ENCODE measurements around the gene CAMKK1.

The CAMKK1 gene

DNA sequence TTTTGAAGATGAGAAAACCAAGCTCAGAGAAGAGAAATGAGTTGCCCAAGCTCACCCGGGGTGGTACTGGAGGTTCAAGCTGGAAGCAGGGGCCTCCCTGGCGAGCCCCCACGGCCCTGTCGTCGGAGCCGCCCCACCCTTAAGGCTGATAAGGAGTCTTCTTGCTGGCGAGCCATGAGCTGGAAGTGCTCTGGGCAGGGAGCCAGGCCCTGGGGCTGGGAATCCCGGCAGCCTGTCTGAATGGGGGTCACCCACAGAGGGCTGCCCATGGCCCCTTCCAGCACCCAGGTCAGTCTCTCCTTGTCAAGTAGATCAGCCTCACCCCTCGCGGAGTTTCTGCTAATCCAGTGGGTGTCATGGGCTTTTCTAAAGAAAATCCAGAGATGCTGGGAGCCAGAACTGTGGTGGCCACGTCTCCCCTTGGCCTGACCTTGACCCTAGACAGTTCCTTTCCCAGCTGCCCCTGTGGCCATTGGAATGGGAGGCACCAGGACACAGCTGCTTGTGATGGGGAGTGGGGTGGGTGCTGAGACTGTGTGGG is 24.6 kb upstream of the CAMKK1 start:
- DNase-seq, result peak; percentile 73

DNA sequence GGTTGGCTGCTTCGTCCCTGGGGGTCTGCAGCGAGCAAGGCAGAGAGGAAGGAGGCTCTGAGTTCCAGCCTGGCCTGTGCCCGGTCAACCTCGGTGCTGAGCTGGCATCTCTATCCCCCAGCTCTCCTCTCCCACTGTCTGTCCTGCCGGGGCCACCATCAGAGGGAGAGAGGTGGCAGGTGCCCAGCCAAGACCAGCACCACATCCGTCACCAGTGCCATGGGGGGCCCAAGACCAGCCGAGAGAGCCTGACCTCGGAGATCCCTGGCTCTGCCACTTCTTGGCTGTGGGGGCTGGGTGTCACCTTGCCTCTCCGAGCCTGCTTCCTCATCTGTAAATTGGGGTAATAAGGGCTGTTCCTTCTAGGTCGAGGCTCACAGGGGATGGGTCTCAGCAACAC is 24.0 kb upstream of the CAMKK1 start:
- DNase-seq, result peak; percentile 58

DNA sequence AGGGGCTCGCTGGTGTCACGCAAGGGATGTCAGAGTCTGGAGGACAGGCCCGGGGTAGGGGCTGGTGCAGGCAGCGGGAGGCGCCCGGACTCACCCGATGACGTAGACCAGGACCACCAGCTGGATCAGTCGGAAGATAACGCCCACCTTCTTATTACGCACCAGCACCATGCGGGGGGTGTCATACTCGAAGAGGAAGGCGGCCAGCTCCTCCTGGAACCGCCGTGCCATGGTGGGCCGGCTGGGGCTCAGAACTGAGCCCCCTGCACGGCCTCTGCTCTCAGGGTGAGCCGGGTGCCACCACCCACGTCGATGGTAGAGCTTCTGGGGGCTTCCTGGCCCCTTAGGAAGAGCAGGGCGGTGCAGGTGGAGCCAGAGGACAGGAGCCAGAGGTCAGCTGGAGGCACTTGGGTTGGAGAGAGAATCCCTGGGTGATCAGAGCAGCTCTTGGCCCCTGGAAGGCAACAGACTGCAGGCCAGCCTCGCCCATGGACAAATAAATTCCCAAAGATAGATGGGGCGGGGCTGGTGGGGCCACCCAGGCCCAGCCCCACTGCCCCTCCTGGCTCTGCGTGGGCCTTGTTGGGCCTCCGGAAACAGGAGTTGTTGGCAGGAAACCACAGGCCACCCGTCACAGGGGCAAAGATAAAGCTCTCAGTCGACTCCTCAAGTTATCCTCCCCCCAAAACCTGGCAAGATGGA is 23.3 kb upstream of the CAMKK1 start, which contains the start of gene P2RX1:
Gene P2RX1 (minus strand): TSS at position 471 of the 702 bp plus-strand sequence. CDS start 240 bp downstream, at position 231.
- DNase-seq, result peak; percentile 96

DNA sequence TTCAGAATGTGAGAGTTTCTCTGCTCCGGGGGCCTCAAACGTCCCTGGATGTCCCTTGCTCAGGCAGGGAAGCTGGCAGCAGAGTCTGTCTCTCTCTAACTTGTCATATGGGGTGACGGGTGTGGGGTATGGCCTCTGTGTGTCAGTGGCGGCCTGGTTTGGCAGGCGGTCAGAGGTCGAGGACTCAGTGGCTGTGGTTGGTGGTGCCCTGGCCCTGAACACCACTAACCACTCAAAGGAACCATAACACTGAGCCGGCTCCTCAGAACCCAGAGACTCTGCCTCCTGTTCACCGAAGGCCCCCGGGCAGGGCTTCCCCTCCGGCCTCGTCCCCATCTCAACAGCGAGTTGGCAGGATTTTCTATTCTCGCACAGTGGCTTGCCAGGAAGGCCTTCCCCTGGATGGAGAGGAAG is 22.7 kb upstream of the CAMKK1 start:
- DNase-seq, result peak; percentile 53

DNA sequence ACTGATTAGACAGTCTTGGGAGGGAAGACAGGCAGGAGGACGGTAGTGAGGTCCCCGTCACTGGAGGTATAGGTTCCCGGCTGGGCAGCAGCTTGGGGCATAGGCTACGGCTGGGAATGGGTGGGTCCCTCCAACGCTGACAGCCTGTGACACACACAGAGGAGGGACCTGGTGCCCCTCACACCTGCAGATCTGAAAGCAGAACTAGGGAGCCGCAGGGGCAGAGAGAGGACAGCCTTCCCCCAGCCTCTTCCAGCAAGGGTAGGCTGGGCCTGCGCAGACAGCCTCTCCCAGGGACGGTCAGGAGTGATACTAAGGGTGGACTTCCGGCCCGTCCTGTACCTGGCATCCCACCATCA is 21.4 kb upstream of the CAMKK1 start:
- DNase-seq, result peak; percentile 21

DNA sequence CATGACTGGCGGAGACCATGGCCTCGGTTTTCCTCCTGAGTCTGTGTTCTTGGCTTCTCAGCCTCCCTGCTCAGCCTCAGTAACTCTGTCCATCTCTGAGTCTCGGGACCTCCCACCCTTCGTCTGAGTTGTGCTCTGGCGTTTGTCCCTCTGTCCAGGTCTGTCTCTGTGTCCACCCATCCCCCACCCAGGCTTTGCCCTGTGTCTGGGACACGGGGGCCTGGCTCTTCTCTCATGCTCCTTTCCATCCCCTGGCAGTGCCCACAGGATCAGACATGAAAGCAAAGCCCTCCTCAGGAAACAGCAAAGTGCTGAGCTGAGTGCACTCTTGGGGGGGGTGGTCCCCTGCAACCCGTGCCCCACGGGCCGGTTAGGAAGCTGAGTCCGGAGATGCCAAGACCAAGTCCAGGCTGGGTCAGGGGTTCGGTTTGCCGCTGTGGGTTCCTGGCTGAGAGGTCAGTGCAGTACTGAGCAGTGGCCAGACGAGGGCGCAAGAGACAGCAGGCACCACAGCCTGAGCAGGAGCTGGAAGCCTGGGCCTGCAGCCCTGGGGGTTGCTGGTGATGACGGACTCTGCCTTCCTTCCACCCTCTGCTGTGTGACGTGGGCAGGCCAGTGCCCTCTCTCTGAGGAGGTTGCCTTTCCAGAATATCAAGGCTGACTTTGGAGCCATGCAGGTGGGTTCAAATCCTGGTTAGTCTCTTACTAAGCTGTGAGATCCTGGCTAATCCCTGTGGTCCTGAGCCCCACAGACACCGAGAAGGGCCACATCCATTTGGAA is 20.9 kb upstream of the CAMKK1 start:
- peak; percentile 82 for DNase-seq

DNA sequence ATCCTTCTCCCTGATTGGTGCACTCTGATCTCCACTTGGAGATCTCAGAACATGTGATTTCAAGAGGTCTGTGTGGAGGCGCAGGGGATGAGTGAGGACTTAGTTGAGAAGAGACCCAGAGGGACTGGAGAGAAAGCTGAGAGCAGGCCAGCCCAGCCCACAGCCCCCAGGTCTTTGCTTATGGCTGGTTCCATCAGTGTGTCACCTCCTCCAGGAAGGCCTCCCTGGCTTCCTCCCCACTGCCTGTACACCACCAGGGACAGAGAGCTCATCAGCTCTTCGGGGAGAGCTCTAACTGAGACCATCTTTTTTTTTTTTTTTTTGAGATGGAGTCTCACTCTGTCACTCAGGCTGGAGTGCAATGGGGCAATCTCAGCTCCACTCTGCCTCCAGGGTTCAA is 20.0 kb upstream of the CAMKK1 start:
- no peak for DNase-seq

DNA sequence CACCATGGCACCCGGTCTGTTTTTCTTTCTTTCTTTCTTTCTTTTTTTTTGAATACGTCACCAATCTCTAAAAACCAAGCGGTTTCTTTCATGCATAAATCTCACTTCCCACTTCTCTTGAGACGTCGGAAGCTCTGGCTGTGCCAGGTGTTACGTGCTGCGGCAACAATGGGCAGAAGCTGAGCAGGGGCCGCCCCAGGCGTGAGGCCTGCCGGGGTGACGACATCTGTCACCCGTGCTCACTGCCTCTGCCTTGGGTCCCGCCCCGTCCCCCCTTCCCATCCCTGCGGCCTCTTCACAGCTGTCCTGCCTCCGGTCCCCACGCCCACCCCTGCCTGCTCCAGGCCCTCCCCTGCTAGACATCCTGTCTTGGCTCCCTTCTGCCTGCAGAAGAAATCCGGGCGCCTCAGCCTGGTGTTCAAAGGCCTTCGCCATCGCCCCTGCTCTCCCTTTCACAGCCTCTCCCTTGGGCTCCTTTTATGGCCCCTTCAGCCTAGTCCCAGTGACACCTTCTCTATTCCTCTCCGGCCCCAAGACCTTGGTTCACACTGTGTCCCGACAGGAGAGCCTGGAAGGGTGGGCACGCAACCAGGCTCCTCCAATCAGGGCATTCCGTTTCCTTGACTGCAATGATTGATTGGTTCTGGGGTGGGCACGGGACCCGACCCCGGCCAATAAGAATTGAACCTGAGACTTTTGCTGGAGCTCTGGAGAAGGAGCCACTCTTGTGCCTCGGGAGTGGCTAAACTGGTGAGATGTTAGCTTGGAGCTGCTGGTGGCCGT is 18.6 kb upstream of the CAMKK1 start:
- DNase-seq, result no peak

DNA sequence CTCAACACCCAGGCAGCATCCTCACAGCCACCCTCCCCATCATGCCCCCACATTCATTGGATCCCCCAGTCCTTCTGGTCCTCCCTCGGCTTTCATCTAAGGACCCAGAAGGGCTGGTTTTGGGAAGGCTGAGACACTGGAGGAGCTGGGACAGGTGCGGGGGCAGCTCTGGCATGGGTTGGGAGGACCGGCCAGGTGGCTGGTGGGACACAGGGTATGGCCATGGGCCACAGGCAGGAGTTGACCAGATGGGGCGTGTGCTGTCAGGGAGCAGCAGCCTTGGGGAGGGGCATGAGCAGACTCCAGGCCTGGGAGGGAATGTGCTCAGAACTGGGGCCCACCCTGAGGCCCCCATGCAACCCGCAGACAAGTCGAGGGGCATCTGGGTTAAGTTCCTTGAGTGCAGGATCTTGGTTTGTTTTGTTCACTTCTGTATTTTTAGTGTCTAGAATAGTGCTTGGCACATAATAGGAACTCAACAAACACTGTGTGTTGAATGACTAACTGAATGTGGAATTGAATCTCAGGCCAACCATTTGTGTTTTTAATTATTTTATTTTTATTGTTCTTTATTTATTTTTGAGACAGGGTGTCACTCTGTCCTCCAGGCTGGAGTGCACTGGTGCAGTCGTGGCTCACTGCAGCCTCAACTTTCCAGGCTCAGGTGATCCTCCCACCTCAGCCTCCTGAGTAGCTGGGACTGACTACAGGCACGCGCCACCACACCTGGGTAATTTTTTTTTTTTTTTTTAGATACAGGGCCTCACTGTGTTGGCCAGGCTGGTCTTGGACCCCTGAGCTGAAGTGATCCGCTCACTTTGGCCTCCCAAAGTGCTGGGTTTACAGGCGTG is 17.8 kb upstream of the CAMKK1 start:
- DNase-seq, result no peak

DNA sequence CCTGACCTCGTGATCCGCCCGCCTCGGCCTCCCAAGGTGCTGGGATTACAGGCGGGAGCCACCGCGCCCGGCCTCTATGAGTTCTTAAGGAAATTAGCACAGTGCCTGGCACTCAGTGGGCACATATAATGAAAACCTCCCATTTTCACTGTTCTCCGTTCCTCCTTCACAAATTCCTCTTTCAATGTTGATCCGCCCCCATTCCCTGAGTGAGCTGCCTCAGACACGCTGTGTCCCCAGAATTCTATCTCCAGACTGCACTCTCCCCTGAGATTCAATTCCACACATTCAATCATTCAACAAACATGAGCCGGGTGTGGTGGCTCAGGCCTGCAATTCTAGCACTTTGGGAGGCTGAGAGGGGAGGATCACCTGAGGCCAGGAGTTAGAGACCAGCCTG is 16.4 kb upstream of the CAMKK1 start:
- no peak for DNase-seq

DNA sequence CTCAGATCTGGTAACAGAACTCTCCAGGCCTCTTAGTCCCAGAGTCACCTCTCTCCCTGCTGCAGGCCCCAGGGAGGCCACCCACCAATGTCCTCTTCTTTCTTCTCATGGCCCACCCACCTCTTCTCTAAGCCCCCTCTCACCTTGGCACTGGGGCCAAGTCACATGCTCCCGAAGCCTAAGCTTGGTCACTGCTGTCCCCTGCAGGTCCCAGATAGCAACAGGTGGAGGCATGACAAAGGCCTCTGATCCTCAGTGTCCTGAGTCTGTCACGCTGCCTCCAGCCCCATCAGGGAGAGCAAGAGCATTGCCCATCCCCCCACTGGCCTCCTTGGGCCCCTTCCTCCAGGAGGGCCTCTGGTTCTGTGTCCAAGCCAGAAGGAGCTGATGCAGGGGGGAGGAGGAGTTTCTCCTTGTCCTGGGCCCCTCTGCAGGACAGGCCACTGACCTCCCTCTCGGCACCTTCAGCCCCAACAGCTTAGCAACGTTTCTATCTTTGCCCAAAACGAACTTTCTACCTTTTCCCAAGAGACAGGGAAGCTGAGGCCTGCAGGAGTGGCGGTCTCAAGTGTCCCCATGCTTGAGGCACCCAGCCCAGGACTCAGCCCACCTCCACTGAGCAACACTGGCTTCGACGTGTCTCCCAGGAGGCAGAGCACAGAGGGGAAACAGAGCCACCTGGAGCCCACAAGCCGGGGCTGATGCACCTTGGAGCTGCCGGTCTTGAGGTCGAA is 14.8 kb upstream of the CAMKK1 start:
- no peak for DNase-seq

DNA sequence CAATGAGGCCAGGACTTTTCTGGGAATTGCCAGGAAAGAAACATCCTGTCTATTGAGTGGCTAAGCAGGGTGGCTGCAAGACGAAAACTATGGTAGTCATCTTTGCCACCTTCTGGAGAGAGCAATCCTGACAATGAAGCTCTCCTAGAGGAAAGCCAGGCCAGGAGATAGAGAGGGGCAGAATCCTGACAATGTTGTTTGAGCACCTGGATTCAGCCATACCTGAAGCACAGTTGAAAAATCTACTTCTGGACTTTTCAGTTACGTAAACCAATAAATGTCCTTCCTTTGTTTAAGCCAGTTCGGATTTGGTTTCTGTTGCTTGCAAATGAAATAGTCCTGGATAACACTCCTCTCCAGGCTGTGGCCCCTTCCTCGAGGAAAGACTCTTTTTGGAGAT is 14.0 kb upstream of the CAMKK1 start:
- no peak for DNase-seq

DNA sequence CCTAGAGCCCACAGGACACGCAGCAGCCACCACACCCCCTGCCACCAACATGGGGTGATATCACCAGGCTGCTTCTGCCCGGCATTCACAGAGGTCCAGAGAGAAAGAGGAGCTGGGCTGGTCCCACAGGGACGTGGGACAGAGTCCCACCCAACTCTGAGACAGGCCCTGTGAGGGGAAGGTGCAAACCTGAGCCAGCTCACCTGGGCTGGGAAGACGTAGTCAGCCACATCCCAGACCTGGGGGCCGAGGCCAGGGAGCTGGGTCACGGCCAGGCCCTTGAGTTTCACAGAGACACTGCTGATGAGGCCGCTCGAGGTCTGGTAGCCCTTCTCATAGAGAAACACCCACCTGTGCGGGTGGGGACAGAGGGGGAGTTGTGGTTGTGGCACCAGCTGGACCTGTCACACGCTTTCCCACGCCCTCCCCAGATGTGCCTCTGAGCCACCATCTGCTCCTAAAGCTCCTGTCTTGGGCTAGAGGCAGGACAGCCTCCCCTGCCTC is 12.2 kb upstream of the CAMKK1 start:
- DNase-seq, result no peak

DNA sequence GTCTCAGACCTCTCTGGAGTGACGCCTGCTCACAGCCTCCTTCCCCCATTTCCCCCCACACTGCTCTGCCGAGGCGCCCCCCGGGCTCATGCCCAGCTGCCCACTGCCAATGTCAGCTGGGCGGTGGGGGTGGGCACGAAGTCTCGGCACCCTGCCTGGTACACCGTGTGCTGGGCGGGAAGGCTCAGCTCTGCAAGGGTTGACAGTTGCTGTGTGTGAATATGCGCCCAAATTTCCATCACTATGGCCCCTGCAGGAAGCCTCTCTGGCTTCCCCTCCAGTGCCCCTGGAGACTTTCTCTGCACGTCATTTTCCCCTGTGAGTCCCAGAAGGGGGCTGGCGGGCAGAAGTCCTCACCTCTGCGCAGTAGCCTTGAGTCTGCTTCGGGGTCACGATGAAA is 11.6 kb upstream of the CAMKK1 start:
- no peak for DNase-seq

DNA sequence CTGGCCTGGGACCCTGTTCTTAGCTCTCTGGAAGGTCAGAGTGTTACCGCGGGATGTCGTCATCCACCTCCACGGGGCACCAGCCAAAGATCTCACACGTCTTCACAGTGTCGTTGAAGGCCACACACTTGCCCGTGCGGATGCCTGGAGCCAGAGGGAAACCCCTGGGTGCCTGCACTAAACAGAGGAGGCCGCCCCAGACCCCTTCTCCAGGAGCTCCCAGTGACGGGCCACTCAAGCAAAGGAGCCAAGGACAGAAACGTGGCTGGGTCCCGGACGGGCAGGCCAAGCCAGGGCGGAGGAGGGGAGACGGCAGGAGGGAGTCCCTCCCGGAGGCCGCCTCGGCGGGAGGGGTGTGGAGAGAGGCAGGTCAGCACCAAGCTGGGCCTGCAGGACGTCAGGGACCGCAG is 11.0 kb upstream of the CAMKK1 start:
- DNase-seq, result no peak

DNA sequence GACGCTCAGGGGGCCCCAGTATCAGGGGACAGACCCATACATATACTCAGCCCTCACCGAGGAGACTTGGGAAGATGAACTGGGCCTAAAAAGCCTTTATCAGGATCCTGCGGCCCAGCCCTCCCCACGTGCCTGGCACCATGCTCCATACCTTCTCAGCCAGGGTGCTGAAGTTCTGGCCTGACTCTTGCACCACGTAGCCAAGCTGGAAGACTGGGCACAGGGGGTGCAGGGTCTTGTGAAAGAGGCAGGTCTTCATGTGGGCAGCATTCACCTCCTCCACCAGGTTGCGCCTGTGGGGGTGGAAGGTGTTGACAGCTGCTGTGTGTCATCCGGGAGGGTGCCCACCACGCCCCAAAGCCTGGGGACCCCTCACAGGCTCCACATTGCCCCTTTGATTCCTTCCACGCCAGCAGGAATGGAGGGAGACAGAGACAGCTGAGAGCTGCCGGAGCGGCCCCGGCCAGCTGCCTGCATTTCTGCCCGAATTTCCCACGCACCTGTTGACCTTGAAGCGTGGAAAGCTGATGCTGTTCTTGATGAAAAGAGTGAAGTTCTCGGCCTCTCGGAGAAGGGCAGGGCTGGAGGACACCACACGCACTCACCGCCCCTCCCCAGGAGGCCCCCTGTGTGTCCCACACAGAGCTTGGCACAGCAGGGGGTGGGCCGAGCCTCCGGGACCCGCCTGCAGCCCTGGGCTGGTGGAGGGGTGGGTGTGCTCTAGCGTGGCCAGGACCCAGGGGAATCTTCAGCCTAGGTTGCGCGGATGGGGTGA is 10.4 kb upstream of the CAMKK1 start:
- no peak for DNase-seq

DNA sequence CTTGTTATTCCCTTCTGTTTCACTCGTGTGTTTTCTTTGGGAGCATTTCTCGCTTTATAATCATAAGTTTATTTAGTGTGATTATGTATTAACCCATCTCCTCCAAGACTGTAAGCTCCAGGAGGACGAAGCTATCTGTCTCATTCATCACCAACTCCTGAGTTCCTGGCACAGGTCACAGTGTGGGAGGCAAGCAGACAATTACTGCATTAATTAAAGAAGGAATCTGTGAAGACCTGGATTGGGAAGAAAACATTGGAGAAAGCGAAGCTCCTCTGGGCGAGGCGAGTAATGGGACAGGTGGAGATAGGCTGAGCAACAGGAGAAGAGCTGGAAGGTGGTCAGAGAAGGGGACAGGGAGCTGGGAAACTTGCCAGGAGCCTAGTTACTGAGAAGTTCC is 7.8 kb upstream of the CAMKK1 start:
- DNase-seq, result no peak

DNA sequence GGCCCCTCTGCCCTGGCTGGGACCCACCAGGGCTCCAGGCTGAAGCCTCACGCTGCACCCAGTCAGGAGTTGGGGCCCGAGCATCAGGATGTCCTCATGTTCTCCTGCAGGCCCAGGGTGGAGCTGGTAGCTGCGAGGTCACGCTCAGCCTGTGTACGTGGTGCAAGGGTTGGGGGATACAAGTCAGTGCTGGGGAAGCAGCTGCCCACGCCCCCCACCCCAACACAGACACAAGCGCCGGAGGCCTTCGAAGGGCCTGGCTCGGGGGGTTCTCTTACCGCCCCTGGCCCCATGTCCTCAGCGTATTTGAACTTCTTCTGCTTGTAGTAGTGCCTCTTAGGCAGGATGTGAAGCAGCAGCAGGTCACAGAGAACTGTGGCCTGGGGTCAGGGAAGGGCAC is 4.9 kb upstream of the CAMKK1 start:
- no peak for DNase-seq

DNA sequence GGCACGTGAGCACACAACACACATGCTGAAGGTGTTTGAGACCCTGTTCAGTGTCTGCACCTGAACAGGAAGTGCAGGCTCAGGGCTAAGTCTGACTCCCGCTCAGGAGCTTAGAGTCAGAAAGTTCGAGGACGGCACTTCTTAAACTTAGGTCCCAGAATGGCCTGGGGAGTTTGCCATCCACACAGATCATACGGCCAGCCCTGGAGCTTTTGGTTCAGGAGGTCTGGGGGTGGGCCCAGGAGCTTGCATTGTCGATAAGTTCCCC is 4.0 kb upstream of the CAMKK1 start:
- no peak for DNase-seq

DNA sequence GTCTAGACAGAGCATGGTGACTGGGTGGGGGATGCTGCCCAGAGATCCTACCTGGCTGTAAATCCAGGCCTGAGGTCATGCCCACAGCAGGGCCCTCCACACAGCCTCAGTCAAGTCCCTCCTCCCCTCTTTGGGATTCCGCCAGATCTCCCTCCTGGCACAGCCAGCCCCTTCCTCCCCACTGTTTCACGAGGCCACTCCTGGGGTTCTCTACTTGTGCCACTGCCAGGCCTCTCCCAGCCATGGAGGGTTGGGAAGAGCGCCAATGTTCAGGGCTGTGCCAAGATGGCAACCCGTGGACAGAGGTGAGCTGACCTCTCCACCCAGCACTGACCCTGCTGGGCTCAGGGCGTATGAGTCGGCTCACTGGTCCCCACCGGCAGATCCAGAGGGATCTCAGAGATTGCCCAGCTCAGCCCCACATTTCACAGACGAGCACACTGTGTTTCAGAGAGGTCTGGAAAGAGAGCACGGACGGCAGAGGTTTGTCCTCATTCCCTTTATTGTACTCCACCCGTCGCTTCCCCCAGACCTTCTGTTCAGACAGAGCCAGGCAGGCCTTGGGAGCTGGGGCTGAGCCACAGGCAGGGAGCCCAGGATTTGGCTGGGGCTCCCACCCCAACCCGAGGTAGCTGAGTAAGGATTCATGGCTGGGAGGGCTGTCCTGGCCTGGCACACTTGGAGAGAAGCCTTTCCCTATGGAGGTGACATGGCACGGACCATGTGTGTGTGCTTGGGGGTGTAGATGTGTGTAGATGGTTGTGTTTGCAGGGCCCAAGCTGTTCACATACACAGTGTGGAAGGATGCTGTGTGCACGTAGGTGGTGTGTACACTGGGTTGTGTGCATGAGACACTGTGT is 3.5 kb upstream of the CAMKK1 start:
- DNase-seq, result no peak
